CD1c-positive myeloid dendritic cell (primary cell): ENCODE data around the gene TMEM126B.
"Not testable (repeated sequence)": the region's sequence is repeated elsewhere in the genome, so short reads cannot be mapped to it uniquely, and the experiment has no call there.

ENCODE experiments used
- DNase-seq: peaks from one replicate; pipeline ENCODE4 v3.0.0-alpha.2; 2016; ENCODE audit errors: extremely low spot score

TMEM126B gene

DNA sequence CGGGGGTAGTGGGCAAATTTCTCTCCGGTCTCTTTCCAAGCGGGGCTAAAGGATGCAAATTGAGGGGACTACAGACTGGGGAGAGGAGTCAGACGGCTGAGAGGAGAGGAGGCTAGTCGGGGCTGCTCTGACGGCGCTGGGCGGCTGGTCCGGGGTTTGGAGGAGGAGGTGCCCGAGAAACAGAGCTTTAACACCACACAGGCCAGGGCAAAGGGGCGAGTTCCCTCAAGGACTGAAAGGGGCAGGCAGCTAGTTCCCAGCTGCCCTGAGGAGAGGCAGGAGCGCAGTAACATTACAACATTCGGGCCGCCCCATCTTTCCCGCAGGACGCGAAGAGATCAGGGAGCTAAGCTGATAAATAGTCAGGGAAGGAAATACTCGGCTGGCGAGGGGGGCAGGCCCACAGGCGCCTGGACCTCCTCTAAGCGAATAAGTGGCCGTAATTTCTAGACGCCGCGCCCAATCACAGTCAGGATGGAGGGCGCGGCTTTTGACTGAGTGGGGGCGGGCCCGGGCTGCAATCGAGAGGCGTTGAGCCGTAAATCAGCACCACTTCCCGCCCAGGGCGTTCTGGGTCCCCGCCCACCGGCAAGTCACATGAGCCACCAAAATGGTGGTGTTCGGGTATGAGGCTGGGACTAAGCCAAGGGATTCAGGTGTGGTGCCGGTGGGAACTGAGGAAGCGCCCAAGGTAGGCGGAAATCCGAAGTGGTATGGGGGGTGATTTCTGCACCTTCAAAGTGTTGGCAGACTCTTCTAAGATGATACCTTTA is at the start of gene TMEM126B:
Gene TMEM126B (plus strand): TSS at position 596 of the 773 bp plus-strand sequence. CDS start 15 bp downstream, at position 611.
- DNase-seq = peak; percentile 98

- no peak for DNase-seq
Measured at GRCh38 chr11:85582111-85582510, 46.3 kb upstream of the TMEM126B start.

DNA sequence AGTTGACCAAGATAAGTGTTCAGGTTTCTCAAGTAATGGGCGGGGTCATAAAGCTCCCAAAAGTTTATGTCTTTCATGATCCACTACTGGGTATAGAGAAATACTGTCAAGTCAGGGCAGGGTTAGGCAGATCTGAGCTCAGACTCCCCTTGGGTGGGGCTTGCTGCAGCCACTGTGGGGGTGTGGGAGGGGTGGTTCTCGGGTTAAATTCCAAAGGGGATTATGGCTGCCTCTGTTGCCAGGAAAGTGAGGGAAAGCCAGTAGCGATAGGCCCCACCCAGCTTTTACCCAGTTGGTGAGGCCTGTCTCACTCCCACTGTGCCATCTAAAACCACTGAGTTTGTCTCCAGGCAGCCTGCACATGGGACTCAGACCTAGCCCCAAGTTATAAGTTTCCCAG is 39.0 kb upstream of the TMEM126B start:
- no peak for DNase-seq

- DNase-seq = peak; percentile 26
Measured at GRCh38 chr11:85590848-85591483, 37.4 kb upstream of the TMEM126B start.

DNA sequence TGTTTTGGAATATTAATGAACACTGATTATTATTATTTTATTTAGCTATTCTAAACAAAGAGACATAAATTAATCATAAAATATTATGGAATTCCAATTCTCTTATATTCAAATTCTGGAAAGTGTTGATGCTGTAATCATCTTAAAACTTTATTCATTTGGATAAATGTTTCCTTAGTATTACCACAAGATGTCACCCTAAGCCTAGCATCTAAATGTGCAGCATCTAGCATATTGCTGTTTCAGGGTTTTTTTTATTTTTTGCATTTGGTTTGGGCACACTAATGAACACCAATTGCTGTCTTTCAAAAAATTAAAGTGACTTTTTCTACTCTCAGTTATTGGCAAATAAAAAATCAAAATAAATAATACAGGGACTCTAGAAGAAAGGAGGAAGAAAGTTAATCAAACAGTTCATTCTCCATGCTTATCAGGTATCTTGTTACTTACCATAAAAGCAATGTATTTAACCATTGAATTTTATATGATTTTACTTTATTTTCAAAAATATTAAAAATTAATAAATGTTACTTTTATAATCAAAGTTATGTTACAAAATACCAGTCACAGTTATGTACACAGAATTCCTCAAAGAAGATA is 33.0 kb upstream of the TMEM126B start:
- peak; percentile 64 for DNase-seq

DNA sequence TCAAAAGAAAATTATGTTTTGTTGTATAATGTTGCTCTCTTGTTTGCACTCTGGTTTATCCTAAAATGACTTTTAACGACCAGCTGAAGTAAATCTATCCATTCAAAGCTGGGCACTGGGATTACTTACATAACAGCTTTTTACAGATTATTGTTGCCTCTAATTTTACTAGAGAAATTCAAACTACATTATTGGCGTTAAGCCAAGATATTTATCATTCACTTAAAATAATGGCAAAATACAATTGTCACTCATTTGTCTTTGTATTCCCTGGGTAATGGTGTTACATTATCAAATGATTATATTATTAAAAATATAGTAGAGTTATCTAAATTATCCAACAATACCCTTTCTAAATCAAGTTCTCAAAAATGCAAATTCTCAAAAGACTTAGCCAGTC is 31.5 kb upstream of the TMEM126B start:
- DNase-seq = no peak

DNA sequence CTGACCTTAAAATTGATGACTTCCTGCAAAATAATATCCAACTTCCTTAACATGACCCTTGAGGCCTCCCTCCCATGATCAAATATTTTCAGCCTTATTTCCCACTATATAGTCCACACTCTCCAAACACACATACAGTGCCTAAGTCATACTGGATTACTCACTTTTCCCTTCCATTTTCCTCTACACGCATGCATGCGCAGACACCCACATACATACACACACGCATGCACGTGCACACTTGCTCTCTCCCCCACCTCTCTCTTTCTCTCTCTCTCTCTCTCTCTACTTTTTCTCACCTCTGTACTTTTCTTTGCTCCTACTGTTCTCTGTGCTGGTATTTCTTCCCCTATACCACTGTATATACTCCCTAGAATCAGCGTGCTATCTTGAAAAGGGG is 29.3 kb upstream of the TMEM126B start:
- DNase-seq = no peak

- DNase-seq = peak; percentile 46
Measured at GRCh38 chr11:85602526-85603213, 25.7 kb upstream of the TMEM126B start.

- no peak for DNase-seq
Measured at GRCh38 chr11:85603220-85603619, 25.2 kb upstream of the TMEM126B start.

GRCh38 chr11:85606237-85606636 is 22.2 kb upstream of the TMEM126B start:
- not testable (repeated sequence) for DNase-seq

DNA sequence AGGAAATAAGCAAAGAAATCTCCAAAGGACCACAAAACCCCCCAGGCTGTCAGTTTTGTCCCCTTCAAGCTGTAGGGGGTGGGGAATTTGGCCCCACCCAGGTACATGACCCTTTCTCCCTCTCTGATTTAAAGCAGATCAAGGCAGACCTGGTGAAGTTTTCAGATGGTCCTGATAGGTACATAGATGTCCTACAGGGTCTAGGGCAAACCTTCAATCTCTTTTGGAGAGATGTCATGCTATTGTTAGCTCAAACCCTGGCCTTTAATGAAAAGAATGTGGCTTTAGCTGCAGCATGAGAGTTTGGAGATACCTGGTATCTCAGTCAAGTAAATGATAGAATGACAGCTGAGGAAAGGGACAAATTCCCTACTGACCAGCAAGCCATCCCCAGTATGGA is 19.8 kb upstream of the TMEM126B start:
- not testable (repeated sequence) for DNase-seq

GRCh38 chr11:85609286-85609685 is 19.1 kb upstream of the TMEM126B start:
- not testable (repeated sequence) for DNase-seq

DNA sequence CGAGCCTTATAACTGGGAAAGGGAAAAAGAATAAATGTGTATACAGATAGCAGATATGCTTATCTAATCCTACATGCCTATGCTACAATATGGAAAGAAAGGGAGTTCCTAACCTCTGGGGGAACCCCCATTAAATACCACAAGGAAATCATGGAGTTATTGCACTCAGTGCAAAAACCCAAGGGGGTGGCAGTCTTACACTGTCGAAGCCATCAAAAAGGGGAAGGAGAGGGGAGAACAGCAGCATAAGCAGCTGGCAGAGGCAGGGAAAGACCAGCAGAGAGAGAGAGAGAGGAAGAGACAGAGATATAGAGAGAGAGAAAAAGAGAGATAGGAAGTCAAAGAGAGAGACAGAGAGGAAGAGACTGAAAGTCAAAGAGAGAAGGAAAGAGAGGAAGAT is 16.8 kb upstream of the TMEM126B start:
- DNase-seq = not testable (repeated sequence)

GRCh38 chr11:85619499-85619898 is 8.9 kb upstream of the TMEM126B start:
- DNase-seq = no peak

DNA sequence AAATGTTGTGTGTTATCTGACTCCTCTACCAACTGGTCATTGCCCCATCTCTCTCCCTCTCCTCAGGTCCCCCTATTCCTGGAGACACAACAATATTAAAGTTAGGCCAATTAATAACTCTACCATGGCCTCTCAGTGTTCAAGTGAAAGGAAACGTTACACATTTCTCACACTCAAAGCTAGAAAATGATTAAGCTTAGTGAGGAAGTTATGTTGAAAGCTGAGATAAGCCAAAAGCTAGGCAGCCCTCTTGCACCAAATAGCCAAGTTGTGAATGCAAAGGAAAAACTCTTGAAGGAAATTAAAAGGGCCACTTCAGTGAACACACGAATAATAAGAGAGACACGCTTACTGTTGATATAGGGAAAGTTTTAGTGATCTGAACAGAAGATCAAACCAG is 8.1 kb upstream of the TMEM126B start:
- no peak for DNase-seq

GRCh38 chr11:85626496-85626895 is 1.9 kb upstream of the TMEM126B start:
- no peak for DNase-seq

DNA sequence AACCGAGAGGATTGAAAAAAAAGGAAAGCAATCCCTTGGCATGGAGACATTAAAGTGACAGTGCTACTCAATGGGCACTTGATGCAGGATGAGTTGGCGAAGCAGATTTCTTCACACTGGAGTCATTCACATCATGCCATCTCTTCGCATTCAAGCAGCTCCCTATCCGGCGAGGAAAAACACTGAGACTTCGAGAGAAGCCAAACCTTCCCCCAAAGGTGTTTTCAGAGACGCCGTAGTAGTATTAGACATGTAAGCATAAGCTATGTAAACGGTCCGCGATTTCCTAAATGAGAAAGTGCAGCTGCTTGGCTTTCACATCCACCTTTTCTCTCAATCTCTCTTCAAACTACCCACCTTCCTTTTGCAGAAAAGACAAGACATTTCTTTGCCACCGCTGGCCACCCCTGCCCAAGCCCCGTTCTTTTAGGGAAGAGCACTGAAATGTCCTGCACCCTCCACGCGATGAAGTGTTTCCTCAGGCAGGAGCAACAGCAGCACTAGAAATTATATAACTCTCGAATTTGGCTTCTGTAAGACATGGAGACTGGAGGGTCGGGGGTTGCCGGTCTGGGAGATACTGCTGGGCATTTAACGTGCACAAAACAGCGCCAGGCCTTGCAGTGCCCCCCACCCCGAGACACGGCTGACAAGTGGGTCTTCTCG is 928 bp upstream of the TMEM126B start, which contains the start of gene DLG2:
Gene DLG2 (minus strand): TSS at position 13 of the 666 bp plus-strand sequence.
- DNase-seq = peak; percentile 24

- no peak for DNase-seq
Measured at GRCh38 chr11:85628771-85629341, 463 bp downstream of the TMEM126B start.

- DNase-seq = no peak
Measured at GRCh38 chr11:85634747-85635146, 6.4 kb downstream of the TMEM126B start.

DNA sequence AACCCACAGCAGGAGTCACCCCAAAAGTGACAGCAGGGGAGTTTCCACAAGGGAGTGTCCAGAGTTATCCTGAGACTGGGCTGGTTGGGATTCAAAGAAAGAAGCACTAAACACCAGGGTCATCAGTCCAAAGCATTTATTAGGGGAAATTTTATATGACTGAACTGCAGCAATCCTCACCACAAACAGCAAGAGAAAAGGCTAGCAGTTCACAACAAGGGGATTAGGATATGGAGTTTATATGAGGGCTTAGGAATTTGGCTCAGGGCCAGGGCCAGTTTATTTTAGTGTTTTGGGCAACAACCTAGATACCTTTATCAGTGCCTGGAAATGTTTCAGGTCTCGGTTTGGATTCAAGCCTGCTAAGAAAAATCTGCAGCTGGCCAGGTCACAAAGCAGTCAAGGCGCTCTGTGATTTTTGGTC is 14.8 kb downstream of the TMEM126B start:
- no peak for DNase-seq

DNA sequence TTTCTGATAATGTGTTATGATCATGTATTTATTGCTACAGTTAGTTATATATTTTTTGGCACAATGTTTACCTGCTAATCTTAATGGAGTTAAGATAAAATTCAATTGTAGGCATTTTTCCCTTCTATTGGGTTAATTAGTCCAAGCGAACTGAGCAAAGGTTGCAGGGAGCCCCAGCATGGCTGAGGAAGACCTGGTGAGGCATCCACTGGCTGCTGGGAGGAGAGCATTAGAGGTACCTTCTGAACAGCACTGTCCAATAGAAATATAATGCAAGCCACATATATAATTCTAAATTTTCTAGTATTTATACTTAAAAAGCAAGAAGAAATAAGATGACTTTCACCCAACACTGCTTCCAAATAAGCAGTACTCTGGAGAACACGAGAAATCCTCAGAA is 18.7 kb downstream of the TMEM126B start:
- no peak for DNase-seq
